PC-9 (cell line): Measurements from ENCODE around the gene LRWD1.

ENCODE experiments used
- CTCF ChIP-seq: fragments of 200-600 bp; sonication (generic); conservative IDR thresholded peaks from 2 replicates; pipeline ENCODE4 v1.6.1; 2017; ENCODE audit warnings: mixed run types, antibody characterized with exemption, mild to moderate bottlenecking, moderate library complexity
- EZH2 ChIP-seq: fragments of 200-600 bp; sonication (generic); IDR thresholded peaks from 2 replicates; pipeline ENCODE4 v1.8.0; 2017; ENCODE audit warnings: antibody characterized with exemption, low read depth

DNA sequence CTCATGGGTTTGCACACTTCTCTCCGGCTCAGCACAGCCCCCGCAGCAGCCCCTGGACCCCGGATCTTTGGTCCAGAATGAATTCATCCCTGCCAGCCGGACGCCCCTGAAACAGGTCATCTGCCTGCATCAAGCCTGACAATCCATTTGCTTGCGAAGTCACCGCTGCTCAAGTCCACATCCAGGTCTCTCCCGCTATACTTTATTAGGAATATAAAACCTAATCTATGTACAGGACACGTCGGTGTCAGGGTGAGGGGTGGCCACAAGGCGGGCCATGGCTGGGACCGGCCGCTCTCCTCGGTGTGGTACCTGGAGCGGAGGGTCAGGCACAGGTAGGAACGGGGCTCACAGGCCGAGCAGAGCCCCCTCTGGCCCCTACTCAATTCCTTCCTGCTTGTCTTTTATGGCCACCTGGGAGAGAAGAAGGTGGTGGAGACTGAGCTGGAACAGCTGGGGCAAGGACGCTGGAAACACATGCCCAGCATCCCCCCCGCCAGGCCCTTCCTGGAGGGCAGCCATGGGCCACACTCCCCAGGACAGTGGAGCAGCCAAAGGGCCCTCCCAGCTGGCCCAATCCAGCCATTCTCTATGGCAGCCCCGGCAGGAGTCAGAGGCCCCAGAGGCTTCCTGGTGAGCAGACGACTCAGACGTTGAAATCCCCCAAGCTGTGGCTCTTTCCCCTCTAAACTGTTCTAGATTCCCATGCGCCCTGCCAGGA lies 8.6 kb downstream of the LRWD1 start:
- no peak for TF ChIP-seq EZH2
- no peak for TF ChIP-seq CTCF
